Measurements from ENCODE around the gene FGF21.
"Not testable (repeated sequence)": the region's sequence is repeated elsewhere in the genome, so short reads cannot be mapped to it uniquely, and the experiment has no call there.

FGF21 gene

DNA sequence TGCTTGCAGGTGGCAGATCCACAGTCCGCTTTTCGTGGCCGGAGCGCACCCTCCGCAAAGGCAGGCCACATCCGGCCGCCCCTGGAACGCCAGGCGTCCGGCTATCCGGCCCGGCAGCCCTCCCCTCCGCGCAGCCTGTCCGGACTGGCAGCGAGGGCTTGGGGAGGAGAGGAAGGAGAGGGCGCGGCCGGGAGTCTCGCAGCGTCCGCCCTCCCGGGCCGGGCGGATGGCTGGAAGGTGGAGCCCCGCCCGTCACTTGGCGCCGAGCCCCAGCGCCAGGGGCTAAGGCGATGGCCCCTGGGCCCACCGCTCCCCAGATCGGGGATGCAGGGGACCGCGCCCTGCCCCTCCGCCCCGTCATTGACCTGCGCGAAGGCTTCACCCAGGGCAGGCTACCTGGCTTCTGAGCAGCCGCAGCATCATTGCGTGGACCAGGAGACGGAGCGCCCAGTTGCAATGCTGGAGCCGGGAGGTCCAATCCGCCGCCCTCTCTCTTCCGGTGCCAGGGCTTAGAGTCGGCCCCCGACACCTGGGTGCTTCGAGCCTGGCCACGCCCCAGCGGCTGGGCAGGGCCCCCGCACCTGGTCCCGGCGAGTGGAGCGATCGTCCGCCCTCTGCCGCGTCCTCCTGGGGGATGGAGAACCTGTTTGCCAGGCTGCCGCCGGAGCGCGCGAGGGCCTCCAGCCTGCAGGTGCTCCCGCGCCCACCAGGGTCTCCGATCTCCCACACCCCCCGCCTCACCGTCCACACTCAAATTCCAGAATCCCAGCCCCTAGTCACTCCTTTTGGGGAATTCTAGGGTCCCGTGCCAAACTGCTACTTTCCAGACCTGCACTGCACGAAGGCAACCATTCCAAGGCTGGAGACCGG lies 2.6 kb upstream of the FGF21 start, which contains the start of gene FUT1:
TSS of gene FUT1 (minus strand) at position 146 of the 870 bp plus-strand sequence. CDS start 1,360 bp downstream, outside the sequence.
- no peak for DNase-seq

- DNase-seq, result no peak
These were observed 463 bp downstream of the FGF21 start for GRCh38 chr19:48755787-48756186.

GRCh38 chr19:48756212-48756611 lies 888 bp downstream of the FGF21 start:
- DNase-seq, result no peak

DNA sequence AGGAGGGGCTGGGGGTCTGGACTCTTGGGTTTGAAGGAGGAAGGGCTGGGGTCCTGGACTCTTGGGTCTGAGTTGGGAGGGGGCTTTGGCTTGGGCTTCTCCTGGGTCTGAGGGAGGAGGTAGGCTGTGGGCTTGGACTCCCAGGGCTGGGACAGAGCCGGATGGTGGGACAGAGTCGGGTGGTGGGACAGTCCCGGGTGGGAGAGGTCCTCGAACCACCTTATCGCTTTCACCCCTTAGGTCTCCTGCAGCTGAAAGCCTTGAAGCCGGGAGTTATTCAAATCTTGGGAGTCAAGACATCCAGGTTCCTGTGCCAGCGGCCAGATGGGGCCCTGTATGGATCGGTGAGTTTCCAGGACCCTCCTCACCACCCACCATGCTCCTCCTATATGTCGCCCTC lies 1.4 kb downstream of the FGF21 start:
- no peak for DNase-seq

GRCh38 chr19:48757089-48757675 lies 1.9 kb downstream of the FGF21 start:
- no peak for DNase-seq

DNA sequence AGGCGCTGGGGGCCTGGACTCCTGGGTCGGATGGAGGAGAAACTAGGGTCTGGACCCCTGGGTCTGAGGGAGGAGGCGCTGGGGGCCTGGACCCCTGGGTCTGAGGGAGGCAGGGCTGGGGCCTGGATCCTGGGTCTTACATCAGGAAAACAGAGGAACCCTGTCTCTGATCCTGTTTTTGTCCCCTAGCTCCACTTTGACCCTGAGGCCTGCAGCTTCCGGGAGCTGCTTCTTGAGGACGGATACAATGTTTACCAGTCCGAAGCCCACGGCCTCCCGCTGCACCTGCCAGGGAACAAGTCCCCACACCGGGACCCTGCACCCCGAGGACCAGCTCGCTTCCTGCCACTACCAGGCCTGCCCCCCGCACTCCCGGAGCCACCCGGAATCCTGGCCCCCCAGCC lies 2.4 kb downstream of the FGF21 start:
- DNase-seq, result no peak

- no peak for DNase-seq
These were observed 5.3 kb downstream of the FGF21 start for GRCh38 chr19:48760504-48761205.

DNA sequence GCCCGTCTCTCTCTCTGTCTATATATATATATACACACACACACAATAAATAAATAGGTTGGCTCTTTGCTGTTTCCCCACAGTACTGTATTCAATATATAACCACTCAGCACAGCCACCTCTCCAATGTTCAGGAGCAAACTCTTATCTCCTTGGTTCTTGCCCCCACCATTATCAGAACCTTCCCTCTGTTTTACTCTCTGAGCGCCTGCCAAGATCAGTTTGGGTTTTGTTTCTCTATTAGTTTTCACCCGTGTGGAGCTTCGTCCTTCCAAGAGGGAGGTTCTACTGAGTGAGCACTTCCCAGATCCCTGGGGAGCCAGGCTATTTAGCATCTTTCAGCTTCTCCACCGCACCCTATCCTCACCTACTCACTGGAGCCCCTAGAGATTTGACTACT lies 10.5 kb downstream of the FGF21 start:
- not testable (repeated sequence) for DNase-seq

- not testable (repeated sequence) for DNase-seq
These were observed 12.9 kb downstream of the FGF21 start for GRCh38 chr19:48768171-48768753.

GRCh38 chr19:48768994-48769713 lies 13.8 kb downstream of the FGF21 start:
- no peak for DNase-seq

DNA sequence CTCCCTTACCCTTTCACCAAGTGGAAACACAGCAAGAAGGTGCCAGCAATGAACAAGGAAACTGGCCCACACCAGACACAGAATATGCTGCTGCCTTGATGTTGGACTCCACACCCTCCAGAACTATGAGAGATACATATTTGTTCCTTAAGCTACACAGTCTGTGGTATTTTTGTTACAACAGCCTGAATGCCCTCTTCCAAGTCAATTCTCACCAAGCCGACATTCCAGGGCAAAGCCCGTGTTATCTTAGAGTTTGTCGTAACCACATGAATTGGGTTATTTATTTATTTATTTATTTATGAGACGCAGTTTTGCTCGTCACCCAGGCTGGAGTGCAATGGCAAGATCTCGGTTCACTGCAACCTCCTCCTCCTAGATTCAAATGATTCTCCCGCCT lies 14.9 kb downstream of the FGF21 start:
- DNase-seq, result no peak

- no peak for DNase-seq
These were observed 15.6 kb downstream of the FGF21 start for GRCh38 chr19:48770734-48771472.

DNA sequence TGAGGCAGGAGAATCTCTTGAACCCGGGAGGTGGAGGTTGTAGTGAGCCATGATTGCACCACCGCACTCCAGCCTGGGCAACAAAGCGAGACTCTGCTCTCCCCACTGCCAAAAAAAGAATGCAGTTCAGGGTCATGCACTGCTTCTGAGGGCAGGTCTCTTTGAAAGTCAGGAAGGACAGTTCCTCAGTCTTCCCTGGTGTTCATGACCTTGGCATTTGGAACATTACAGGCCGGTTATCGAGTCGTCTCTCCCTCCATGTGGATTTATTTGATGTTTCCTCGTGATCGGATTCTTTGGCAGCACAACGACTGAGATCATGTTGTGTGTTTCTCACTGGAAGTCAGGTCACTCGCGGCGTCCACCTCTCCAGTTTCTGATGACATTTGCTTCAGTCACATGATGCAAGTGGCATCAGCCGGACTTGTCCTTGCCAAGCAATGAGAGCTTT lies 17.2 kb downstream of the FGF21 start:
- no peak for DNase-seq

- DNase-seq, result no peak
These were observed 21.8 kb downstream of the FGF21 start for GRCh38 chr19:48777139-48777538.

GRCh38 chr19:48777720-48778119 lies 22.4 kb downstream of the FGF21 start:
- DNase-seq, result no peak

DNA sequence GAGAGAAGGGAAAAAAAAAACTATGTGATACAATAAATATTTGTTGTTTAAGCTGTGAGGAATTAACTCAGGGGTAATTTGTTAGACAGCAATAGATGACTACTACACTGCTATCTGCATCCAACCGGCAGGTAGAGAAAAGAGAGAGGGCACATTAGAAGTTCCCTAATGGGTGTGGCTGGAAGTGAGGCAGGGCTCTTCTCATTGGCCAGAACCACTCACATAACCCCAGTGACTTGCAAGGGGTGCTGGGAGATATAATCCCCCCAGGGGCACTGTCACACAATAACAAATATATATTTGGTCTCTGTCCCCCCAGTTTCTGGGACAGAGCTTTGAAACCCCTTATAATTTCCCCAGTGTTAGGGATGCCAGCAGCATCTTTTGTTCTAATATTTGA lies 24.3 kb downstream of the FGF21 start:
- DNase-seq, result no peak

GRCh38 chr19:48780631-48781391 lies 25.5 kb downstream of the FGF21 start:
- no peak for DNase-seq

GRCh38 chr19:48784527-48784926 lies 29.2 kb downstream of the FGF21 start:
- DNase-seq, result no peak

GRCh38 chr19:48786422-48786821 lies 31.1 kb downstream of the FGF21 start:
- not testable (repeated sequence) for DNase-seq

GRCh38 chr19:48787331-48787730 lies 32.0 kb downstream of the FGF21 start:
- DNase-seq, result not testable (repeated sequence)

DNA sequence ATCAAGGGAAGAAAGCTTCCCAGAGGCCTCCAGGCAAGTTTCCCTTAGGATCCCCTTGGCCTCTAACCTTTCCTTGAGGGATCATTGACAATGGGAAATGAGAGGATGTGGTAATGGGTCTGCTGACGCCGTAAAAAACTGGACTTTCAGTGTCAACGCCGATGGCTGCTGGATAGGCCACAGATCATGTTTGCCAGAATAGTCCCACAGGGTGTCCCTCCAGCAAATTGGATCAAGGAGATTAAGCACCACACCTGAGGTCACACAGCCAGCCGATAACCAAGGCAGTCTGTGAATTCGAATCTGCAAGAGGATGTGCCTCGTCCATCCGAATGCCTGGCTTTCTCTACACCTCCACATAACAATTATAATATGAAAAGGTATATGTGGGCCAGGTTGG lies 37.9 kb downstream of the FGF21 start:
- DNase-seq, result no peak
